ENCODE measurements around the gene SIAH2. TPM values are rescaled to one million over a fixed set of nuclear protein-coding genes. Genes with fewer than 3 reads are reported as not detected.

Gene SIAH2
- total and polyA plus RNA-seq, 12 donors: 22.1 to 216 (median 107) TPM

GRCh38 chr3:150783920-150784746, 21.2 kb upstream of the SIAH2 start:
- DNase-seq: no peak
- WGBS, 4 donors: 92 to 99% (median 95%) methylated on average over 5 of the region's 5 CpGs
- Histone ChIP-seq H3K36me3 (replicated peaks in 1 of 2) (no peaks in the 10 kb centered on the region), H3K4me1 (replicated peaks in 1 of 2) (no peaks in the 10 kb centered on the region), H3K27ac (no peak overlapping the region), H3K27me3 (no peaks in the 10 kb centered on the region), H3K9me3 (replicated peaks in 1 of 3) (no peaks in the 10 kb centered on the region), H3K4me3 (no peak overlapping the region)
- intact Hi-C loops (cut with DNase I): loop anchor here (10.0 kb wide), 1 partner anchor 361 kb away; no protein-coding TSS in a partner anchor
- no peak for TF ChIP-seq POLR2A (IDR thresholded peaks at IDR 0.05)
- TF ChIP-seq, protein P1, sequence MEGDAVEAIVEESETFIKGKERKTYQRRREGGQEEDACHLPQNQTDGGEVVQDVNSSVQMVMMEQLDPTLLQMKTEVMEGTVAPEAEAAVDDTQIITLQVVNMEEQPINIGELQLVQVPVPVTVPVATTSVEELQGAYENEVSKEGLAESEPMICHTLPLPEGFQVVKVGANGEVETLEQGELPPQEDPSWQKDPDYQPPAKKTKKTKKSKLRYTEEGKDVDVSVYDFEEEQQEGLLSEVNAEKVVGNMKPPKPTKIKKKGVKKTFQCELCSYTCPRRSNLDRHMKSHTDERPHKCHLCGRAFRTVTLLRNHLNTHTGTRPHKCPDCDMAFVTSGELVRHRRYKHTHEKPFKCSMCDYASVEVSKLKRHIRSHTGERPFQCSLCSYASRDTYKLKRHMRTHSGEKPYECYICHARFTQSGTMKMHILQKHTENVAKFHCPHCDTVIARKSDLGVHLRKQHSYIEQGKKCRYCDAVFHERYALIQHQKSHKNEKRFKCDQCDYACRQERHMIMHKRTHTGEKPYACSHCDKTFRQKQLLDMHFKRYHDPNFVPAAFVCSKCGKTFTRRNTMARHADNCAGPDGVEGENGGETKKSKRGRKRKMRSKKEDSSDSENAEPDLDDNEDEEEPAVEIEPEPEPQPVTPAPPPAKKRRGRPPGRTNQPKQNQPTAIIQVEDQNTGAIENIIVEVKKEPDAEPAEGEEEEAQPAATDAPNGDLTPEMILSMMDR (IDR thresholded peaks at IDR 0.05): no peak

- no peak overlapping the region for H3K27ac ChIP-seq
- WGBS, 4 donors: 88 to 92% (median 91%) methylated on average over 1 of the region's 1 CpG
- H3K27me3 ChIP-seq: no peaks in the 10 kb centered on the region
- no peaks in the 10 kb centered on the region for H3K4me1 ChIP-seq (replicated peaks in 1 of 2)
- H3K36me3 ChIP-seq (replicated peaks in 1 of 2): no peaks in the 10 kb centered on the region
- no peak for DNase-seq
- H3K4me3 ChIP-seq: no peak overlapping the region
- intact Hi-C loops (cut with DNase I): loop anchor here (10.0 kb wide), 1 partner anchor 361 kb away; no protein-coding TSS in a partner anchor
- H3K9me3 ChIP-seq (replicated peaks in 1 of 3): no peaks in the 10 kb centered on the region
- TF ChIP-seq POLR2A (IDR thresholded peaks at IDR 0.05): no peak
- TF ChIP-seq, protein P1 (IDR thresholded peaks at IDR 0.05): no peak
These were observed 20.3 kb upstream of the SIAH2 start for GRCh38 chr3:150783316-150783715.

- Histone ChIP-seq H3K27me3 (no peaks in the 10 kb centered on the region), H3K9me3 (replicated peaks in 1 of 3) (no peaks in the 10 kb centered on the region), H3K27ac (no peak overlapping the region), H3K36me3 (replicated peaks in 1 of 2) (no peaks in the 10 kb centered on the region), H3K4me1 (replicated peaks in 1 of 2) (no peaks in the 10 kb centered on the region), H3K4me3 (no peak overlapping the region)
- no peak for DNase-seq
- TF ChIP-seq POLR2A (IDR thresholded peaks at IDR 0.05): no peak
- TF ChIP-seq, protein P1 (IDR thresholded peaks at IDR 0.05): no peak
- 90 to 99% (median 94%) methylated on average over 7 to 22 of the region's 22 CpGs for WGBS, 4 donors
- intact Hi-C loops (cut with DNase I): loop anchor here in 1 of 2 donors (5.0 kb wide), 1 partner anchor 73 kb away; no protein-coding TSS in a partner anchor
These were observed 16.5 kb upstream of the SIAH2 start for GRCh38 chr3:150779402-150779858.

- H3K27me3 ChIP-seq: no peaks in the 10 kb centered on the region
- 94 to 97% (median 96%) methylated on average over 20 to 42 of the region's 42 CpGs for whole genome bisulfite sequencing, 4 donors
- DNase-seq: no peak
- intact Hi-C loops (cut with DNase I): loop anchor here in 1 of 2 donors (5.0 kb wide), 1 partner anchor 73 kb away; no protein-coding TSS in a partner anchor
- no peaks in the 10 kb centered on the region for H3K4me1 ChIP-seq (replicated peaks in 1 of 2)
- no peak for TF ChIP-seq POLR2A (IDR thresholded peaks at IDR 0.05)
- TF ChIP-seq, protein P1 (IDR thresholded peaks at IDR 0.05): no peak
- no peak overlapping the region for H3K4me3 ChIP-seq
- no peak overlapping the region for H3K27ac ChIP-seq
- no peaks in the 10 kb centered on the region for H3K36me3 ChIP-seq (replicated peaks in 1 of 2)
- no peaks in the 10 kb centered on the region for H3K9me3 ChIP-seq (replicated peaks in 1 of 3)
These were observed 15.9 kb upstream of the SIAH2 start for GRCh38 chr3:150778793-150779401.

All from adrenal gland (tissue), 12 donors.